CD1c-positive myeloid dendritic cell (primary cell): Measurements from ENCODE around the gene STPG3.

ENCODE experiments used
- DNase-seq: peaks from one replicate; pipeline ENCODE4 v3.0.0-alpha.2; 2016; ENCODE audit errors: extremely low spot score

STPG3 gene

DNA sequence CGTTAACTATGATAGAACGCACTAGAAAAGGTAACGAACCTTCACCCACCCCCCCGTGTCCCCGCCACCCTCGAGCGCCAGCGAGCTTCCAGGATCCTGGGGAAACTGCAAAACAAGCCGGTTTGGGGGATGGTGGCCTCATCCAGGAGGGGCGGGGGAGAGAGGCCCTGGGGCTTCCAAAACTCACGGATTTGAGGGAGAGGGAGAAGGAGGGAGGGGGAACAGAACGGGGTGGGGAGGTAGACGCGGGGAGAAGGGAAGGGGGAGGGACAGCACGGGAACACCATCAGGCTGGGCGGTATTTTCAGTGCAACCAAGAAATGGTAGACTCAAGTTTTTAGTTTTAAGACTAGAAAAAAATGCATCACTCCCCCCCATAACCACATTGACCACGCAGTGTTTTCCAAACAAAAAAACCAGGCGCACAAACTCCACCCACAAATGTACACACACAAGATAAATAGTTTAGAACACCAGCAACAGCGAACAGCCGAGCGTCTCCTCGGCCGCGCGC lies 49.5 kb downstream of the STPG3 start:
- no peak for DNase-seq

DNA sequence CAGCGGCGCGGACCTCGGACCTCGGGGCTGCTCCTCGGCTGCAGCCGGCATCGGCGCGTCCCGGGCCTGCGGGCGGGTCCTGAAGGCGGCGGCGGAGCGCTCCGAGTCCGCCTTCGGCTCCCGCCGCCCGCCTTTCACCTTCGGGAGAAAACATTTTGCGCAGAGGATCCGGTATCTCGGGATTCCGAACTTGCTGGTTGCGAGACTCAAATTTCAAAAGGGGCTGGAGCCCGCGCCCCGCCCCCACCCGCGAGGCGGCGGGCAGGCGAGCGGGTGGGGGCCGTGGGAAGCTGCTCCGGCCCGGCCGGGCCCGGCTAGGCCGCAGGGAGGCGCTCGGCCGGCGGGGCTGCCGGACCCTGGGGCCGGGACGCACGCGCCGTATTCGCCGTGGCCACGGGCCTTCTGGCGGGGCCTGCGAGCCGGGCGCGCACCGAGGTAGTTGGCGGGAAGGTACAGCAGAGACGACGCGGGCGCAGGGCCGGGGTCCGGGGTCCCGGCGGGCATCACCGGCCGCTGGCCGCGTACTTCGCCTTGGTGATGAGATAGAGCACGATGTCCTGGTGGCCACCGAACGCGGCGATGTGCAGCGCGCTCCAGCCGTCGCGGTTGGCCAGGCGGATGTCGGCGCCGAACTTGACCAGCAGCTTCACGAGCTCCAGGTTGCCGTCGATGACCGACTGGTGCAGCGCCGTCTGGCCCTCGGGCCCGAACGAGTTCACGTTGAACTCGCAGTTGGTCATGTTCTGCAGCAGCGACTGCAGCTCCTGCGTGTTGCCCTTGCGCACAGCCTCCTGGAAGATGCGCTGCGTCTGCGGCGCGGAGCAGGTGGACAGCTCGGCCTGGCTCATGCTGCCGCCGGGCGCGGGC lies 50.2 kb downstream of the STPG3 start:
- DNase-seq, result peak; percentile 34

DNA sequence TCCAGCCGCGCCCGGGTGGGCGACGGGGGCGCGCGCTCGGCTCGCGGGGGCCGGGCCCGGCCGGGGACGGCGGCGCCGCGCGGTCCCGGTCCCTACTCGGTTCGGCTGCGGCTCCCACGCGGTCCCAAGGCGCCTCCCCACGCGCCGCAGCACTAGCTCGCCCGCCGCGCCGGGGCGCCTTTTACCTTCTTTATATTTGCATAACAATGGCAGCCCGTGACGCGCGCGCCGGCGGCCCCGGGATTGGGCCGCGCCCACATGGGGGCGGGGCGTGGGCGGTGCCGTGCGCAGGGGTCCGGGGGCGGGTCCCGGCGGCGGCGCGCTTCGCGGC lies 51.0 kb downstream of the STPG3 start, which contains the start of gene NRARP:
Gene NRARP (minus strand): TSS at position 154 of the 331 bp plus-strand sequence. CDS start 343 bp downstream, outside the sequence.
- peak; percentile 94 for DNase-seq

GRCh38 chr9:137302449-137303150 lies 51.5 kb downstream of the STPG3 start:
- no peak for DNase-seq
